Inferior parietal cortex (tissue), 1 donor: Measurements from ENCODE around the gene LCE3E.
"Not testable (repeated sequence)": the region's sequence is repeated elsewhere in the genome, so short reads cannot be mapped to it uniquely, and the experiment has no call there.

Source experiments
- DNase-seq: peaks from one replicate; pipeline ENCODE4 v3.0.0-alpha.2; 2016; ENCODE audit errors: extremely low spot score

Gene LCE3E, protein sequence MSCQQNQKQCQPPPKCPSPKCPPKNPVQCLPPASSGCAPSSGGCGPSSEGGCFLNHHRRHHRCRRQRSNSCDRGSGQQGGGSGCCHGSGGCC

GRCh38 chr1:152566681-152567080 is at the start of gene LCE3E:
Gene LCE3E (minus strand): TSS chr1:152566780. CDS start chr1:152566208, 572 bp downstream.
- no peak for DNase-seq

GRCh38 chr1:152613511-152613910 is 46.9 kb upstream of the LCE3E start, which contains the start of gene LCE3B:
Gene LCE3B (plus strand): TSS chr1:152613811. CDS start chr1:152613811, 0 bp downstream.
- DNase-seq = no peak

- no peak for DNase-seq
Measured at GRCh38 chr1:152599934-152600333, 33.4 kb upstream of the LCE3E start, which contains the start of gene LCE3C. Gene LCE3C (plus strand): TSS chr1:152600234. CDS start chr1:152600732, 498 bp downstream.

- DNase-seq = no peak
Measured at GRCh38 chr1:152596986-152597385, 30.4 kb upstream of the LCE3E start.

- no peak for DNase-seq
Measured at GRCh38 chr1:152585586-152585985, 19.0 kb upstream of the LCE3E start.

GRCh38 chr1:152582647-152583046 is 16.1 kb upstream of the LCE3E start:
- no peak for DNase-seq

DNA sequence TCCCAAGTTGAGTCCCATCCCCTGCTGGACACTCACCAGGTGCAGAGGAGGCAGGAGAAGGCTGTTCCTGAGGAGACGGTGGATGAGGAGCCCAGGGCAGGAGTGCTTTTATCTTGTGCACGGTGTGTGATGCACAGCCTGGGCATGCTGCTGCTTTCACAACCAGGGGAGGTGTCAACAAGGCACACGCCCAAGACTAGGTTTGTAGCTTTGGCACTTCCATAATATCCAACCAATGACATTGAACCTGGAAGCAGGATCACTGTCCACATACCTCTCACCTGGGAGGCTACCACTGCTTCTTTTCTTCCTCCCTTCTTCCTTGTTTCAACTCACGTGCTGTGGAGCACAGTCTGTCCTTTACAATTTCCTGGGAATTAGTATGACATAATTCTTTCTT is 13.9 kb upstream of the LCE3E start, which contains the start of gene LCE3D:
Gene LCE3D (minus strand): TSS at position 84 of the 400 bp plus-strand sequence. CDS start 580 bp downstream, outside the sequence.
- DNase-seq = no peak

- not testable (repeated sequence) for DNase-seq
Measured at GRCh38 chr1:152579526-152579925, 12.9 kb upstream of the LCE3E start.

DNA sequence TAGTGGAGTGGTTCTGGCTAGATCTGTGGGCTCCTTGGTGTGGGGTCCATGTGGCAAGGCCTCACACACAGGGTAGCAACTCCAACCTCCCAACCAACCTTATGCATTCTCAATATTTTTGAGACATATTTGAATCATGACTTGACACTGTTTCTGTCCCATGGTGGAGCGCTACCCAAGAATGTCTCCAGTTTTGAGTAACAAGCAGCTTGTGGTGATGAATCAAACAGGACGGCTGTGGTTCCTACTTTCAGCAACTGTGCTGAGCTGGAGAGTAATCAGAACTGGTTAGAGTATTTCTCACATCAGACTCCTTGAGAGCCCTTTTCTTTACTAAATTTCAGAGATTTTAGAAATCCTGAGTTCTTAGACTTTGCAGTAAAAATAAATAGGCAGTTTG is 10.6 kb upstream of the LCE3E start:
- DNase-seq = no peak

DNA sequence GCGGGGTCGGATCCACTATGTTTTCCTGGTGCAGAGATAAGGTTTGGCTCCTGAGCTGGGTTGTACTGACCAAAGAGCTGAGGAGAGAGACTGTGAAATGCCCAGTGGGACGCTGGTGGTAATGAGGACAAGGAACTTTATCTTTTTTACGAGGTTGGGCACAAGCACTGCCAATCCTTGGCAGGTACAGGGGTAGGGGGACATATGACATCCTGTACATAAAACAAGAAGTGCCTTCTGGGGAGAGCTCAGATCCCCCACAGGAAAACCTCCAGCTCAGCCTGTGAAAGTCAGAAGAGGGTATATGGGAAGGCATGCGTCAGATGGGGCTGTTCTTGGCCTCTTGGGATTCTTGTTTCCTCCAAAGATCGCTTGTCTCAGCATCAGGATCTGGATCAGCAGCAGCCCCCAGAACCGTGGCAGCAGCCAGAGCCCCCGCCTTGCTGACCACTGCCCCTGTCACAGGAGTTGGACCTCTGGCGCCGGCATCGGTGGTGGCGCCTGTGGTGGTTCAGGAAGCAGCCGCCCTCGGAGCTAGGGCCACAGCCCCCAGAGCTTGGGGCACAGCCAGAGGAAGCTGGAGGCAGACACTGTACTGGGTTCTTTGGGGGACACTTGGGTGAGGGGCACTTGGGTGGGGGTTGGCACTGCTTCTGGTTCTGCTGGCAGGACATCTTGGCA is 905 bp downstream of the LCE3E start:
- DNase-seq = no peak

- no peak for DNase-seq
Measured at GRCh38 chr1:152565115-152565514, 1.5 kb downstream of the LCE3E start.

DNA sequence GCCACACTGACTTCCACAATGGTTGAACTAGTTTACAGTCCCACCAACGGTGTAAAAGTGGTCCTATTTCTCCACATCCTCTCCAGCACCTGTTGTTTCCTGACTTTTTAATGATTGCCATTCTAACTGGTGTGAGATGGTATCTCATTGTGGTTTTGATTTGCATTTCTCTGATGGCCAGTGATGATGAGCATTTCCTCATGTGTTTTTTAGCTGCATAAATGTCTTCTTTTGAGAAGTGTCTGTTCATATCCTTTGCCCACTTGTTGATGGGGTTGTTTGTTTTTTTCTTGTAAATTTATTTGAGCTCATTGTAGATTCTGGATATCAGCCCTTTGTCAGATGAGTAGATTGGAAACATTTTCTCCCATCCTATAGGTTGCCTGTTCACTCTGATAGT is 18.2 kb downstream of the LCE3E start:
- not testable (repeated sequence) for DNase-seq

- no peak for DNase-seq
Measured at GRCh38 chr1:152546704-152547103, 19.9 kb downstream of the LCE3E start.

GRCh38 chr1:152543820-152544219 is 22.8 kb downstream of the LCE3E start:
- no peak for DNase-seq

DNA sequence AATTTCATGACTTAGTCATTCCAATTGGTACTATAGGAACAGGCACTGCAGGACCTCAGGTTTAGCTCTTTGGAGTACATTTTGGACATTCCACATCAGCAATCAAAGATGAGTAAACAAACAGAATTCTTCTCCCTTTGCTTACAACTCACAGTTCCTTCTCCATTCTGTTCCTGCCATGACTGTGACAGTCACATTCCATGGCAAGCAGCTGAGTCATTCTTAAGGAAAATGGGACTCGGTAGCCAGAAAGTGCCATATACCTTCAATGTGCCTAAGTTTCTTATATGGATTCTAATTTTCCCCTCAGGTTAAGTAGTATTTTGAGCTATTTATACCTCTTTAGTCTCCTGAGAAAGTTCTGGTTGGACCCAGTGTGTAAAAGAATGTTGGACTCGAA is 26.7 kb downstream of the LCE3E start:
- no peak for DNase-seq

DNA sequence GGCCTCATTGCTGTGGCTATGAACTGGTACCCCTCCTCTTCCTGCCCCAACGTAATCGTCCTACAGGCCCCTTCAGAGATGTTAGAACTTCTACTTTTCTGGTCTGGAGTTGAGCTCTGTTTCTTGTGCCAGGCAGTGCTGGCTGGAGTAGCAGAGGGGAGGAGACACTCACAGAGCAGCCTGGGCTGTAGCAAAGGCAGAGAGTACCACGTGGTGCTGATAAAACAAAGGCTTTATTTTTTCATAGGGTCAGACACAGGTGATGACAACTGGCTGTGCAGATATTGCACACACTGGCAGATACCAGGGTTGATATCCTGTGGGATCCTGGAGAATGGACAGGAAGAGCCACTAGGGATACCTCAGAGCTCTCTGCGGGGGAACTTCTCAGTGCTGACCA is 29.1 kb downstream of the LCE3E start:
- DNase-seq = no peak

DNA sequence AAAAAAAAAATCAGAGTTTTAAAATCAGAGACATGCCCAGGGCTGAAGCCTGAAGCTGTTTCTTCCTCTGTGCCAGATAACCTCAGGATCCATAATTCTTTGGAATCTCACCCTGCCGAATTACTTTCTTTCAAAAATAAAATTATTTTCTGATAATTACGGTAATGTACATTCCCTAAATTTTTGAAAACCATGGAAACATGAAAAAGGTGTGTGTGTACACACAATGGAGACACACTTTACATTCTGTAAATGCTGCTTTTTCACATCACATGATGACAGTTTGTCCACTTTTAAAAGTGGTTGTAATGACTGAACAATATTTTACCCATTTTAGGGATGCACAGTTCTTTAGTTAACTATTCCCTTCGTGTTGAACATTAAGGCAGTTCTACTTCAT is 30.8 kb downstream of the LCE3E start:
- DNase-seq = no peak

- no peak for DNase-seq
Measured at GRCh38 chr1:152533327-152533938, 33.1 kb downstream of the LCE3E start.

DNA sequence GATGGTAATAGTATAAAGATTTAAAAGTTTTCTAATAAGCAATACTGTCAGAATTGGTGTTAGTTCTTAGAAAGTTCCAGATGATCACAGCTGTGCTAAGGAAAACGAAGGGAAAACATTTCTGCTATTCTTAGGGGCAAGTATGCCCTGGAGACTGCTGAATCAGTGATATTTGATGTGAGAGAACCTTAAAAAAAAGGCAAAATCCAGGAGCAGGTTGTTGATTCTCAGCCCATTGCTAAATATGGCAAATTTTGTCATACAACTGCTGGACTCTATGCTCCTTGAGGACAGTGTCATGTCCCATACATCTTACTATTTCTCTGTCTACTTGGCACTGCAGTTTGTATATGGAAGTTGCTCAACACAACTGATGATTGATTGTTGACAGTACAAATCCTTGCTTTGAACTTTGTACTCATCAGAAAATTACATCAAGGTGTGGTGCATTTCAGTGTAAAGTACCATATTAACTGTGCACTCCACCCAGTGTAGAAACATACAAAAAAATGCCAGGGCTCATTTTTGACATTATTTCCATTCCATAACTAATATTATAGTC is 41.4 kb downstream of the LCE3E start:
- DNase-seq = no peak

GRCh38 chr1:152520561-152521090 is 46.0 kb downstream of the LCE3E start:
- no peak for DNase-seq

DNA sequence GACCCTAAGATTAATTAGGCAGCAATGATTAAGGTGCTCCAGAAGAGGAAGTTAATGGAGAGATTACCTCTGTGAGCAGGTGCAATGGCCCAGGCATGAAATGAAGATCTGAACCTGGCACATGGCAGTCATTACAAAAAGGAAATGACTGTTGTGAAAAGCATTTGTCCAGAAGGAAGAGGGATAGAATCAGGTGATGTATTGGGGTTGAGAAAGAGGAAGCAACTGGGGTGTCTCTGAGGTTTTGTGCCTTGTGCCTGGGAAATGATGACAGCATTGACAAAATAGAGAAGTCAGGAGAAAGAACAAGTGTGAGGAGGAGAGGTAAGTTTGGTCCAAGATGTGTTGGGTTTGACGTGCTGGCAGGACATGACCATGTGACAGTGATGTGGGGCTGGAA is 46.7 kb downstream of the LCE3E start:
- peak; percentile 2 for DNase-seq

- DNase-seq = no peak
Measured at GRCh38 chr1:152517237-152517811, 49.3 kb downstream of the LCE3E start.
